Measurements from ENCODE around the gene DEPDC7. TPM values are rescaled to one million over a fixed set of nuclear protein-coding genes. Genes with fewer than 3 reads are reported as not detected.

Gene DEPDC7
- total and polyA plus RNA-seq, 2 of the 13 experiments (the other 11 are each of a cell fraction or from before 2014, with no cell fraction given) = 17.3 to 33.3 TPM

- TF ChIP-seq, protein P1, sequence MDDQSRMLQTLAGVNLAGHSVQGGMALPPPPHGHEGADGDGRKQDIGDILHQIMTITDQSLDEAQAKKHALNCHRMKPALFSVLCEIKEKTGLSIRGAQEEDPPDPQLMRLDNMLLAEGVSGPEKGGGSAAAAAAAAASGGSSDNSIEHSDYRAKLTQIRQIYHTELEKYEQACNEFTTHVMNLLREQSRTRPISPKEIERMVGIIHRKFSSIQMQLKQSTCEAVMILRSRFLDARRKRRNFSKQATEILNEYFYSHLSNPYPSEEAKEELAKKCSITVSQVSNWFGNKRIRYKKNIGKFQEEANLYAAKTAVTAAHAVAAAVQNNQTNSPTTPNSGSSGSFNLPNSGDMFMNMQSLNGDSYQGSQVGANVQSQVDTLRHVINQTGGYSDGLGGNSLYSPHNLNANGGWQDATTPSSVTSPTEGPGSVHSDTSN (CRISPR knock-in tag; IDR thresholded peaks at IDR 0.05; ENCODE audit: borderline replicate concordance) = no peak
- TF ChIP-seq, protein P2, sequence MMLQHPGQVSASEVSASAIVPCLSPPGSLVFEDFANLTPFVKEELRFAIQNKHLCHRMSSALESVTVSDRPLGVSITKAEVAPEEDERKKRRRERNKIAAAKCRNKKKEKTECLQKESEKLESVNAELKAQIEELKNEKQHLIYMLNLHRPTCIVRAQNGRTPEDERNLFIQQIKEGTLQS (CRISPR knock-in tag; IDR thresholded peaks at IDR 0.05) = 0 out of 2 replicates have a peak, but pooled peaks have one; percentile 13
- TF ChIP-seq ZNF414 (CRISPR knock-in tag; IDR thresholded peaks at IDR 0.05) (no peak; the same call in 1 of the 2 replicates), RARG (CRISPR knock-in tag; IDR thresholded peaks at IDR 0.05; ENCODE audit: low read depth) (no peak), ZNF274 (CRISPR knock-in tag; IDR thresholded peaks at IDR 0.05) (no peak), CERS6 (CRISPR knock-in tag; IDR thresholded peaks at IDR 0.05) (no peak), KDM5B (CRISPR knock-in tag; IDR thresholded peaks at IDR 0.05; ENCODE audit: borderline replicate concordance) (peak; percentile 98), ZFYVE20 (CRISPR knock-in tag; IDR thresholded peaks at IDR 0.05; ENCODE audit: borderline replicate concordance, low read depth) (no peak), ERF (CRISPR knock-in tag; IDR thresholded peaks at IDR 0.05) (no peak; the same call in 1 of the 2 replicates), REPIN1 (CRISPR knock-in tag; IDR thresholded peaks at IDR 0.05; ENCODE audit: borderline replicate concordance, low read depth) (peak; percentile 38; the same call in 1 of the 2 replicates), ZNF672 (CRISPR knock-in tag; IDR thresholded peaks at IDR 0.05) (no peak), ZFAT (CRISPR knock-in tag; conservative IDR thresholded peaks at IDR 0.05) (0 out of 2 replicates have a peak, but pooled peaks have one; percentile 69)
- TF ChIP-seq, protein P3, sequence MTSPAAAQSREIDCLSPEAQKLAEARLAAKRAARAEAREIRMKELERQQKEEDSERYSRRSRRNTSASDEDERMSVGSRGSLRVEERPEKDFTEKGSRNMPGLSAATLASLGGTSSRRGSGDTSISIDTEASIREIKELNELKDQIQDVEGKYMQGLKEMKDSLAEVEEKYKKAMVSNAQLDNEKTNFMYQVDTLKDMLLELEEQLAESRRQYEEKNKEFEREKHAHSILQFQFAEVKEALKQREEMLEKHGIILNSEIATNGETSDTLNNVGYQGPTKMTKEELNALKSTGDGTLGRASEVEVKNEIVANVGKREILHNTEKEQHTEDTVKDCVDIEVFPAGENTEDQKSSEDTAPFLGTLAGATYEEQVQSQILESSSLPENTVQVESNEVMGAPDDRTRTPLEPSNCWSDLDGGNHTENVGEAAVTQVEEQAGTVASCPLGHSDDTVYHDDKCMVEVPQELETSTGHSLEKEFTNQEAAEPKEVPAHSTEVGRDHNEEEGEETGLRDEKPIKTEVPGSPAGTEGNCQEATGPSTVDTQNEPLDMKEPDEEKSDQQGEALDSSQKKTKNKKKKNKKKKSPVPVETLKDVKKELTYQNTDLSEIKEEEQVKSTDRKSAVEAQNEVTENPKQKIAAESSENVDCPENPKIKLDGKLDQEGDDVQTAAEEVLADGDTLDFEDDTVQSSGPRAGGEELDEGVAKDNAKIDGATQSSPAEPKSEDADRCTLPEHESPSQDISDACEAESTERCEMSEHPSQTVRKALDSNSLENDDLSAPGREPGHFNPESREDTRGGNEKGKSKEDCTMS (CRISPR knock-in tag; conservative IDR thresholded peaks at IDR 0.05) = no peak
Observed at GRCh38 chr11:33039274-33040032, 23.8 kb downstream of the DEPDC7 start, which contains the start of gene TCP11L1 (continued).
